ENCODE measurements around the gene WNK3.

WNK3 gene

GRCh38 chrX:54292755-54293154 is 65.1 kb downstream of the WNK3 start:
- H3K4me3 Mint-ChIP-seq: no peak overlapping the region
- H3K27ac Mint-ChIP-seq: no peak overlapping the region
- no peaks in the 10 kb centered on the region for H3K36me3 Mint-ChIP-seq (ENCODE audit: low read depth)
- no peaks in the 10 kb centered on the region for H3K27me3 Mint-ChIP-seq
- no peaks in the 10 kb centered on the region for H3K9me3 Mint-ChIP-seq
- no peaks in the 10 kb centered on the region for H3K4me1 Mint-ChIP-seq (ENCODE audit: low read depth)
- intact Hi-C loops (cut with micrococcal nuclease): no loop called here

GRCh38 chrX:54291758-54292157 is 66.1 kb downstream of the WNK3 start:
- intact Hi-C loops (cut with micrococcal nuclease): no loop called here
- no peak overlapping the region for H3K4me3 Mint-ChIP-seq
- H3K36me3 Mint-ChIP-seq (ENCODE audit: low read depth): no peaks in the 10 kb centered on the region
- H3K27ac Mint-ChIP-seq: no peak overlapping the region
- no peaks in the 10 kb centered on the region for H3K4me1 Mint-ChIP-seq (ENCODE audit: low read depth)
- H3K27me3 Mint-ChIP-seq: no peaks in the 10 kb centered on the region
- H3K9me3 Mint-ChIP-seq: no peaks in the 10 kb centered on the region

GRCh38 chrX:54288968-54289367 is 68.9 kb downstream of the WNK3 start:
- Mint-ChIP-seq H3K27ac (no peak overlapping the region), H3K4me1 (ENCODE audit: low read depth) (no peaks in the 10 kb centered on the region), H3K36me3 (ENCODE audit: low read depth) (no peaks in the 10 kb centered on the region), H3K4me3 (no peak overlapping the region), H3K9me3 (no peaks in the 10 kb centered on the region), H3K27me3 (no peaks in the 10 kb centered on the region)
- intact Hi-C loops (cut with micrococcal nuclease): no loop called here

- Mint-ChIP-seq H3K27me3 (no peaks in the 10 kb centered on the region), H3K4me1 (ENCODE audit: low read depth) (no peaks in the 10 kb centered on the region), H3K36me3 (ENCODE audit: low read depth) (no peaks in the 10 kb centered on the region), H3K4me3 (no peak overlapping the region), H3K9me3 (no peaks in the 10 kb centered on the region), H3K27ac (no peak overlapping the region)
- intact Hi-C loops (cut with micrococcal nuclease): no loop called here
Observed at GRCh38 chrX:54288277-54288676, 69.6 kb downstream of the WNK3 start.

GRCh38 chrX:54281676-54282075 is 76.2 kb downstream of the WNK3 start:
- intact Hi-C loops (cut with micrococcal nuclease): no loop called here
- Mint-ChIP-seq H3K4me3 (no peak overlapping the region), H3K27me3 (no peaks in the 10 kb centered on the region), H3K36me3 (ENCODE audit: low read depth) (no peaks in the 10 kb centered on the region), H3K27ac (no peak overlapping the region), H3K9me3 (no peaks in the 10 kb centered on the region), H3K4me1 (ENCODE audit: low read depth) (no peaks in the 10 kb centered on the region)

GRCh38 chrX:54280466-54280865 is 77.4 kb downstream of the WNK3 start:
- intact Hi-C loops (cut with micrococcal nuclease): no loop called here
- Mint-ChIP-seq H3K9me3 (no peaks in the 10 kb centered on the region), H3K27ac (no peak overlapping the region)

GRCh38 chrX:54271664-54272063 is 86.2 kb downstream of the WNK3 start:
- Mint-ChIP-seq H3K27me3 (peaks cover 1% of the 10 kb centered on the region), H3K36me3 (ENCODE audit: low read depth) (no peaks in the 10 kb centered on the region), H3K4me3 (no peak overlapping the region), H3K27ac (no peak overlapping the region), H3K4me1 (ENCODE audit: low read depth) (no peaks in the 10 kb centered on the region), H3K9me3 (no peaks in the 10 kb centered on the region)
- intact Hi-C loops (cut with micrococcal nuclease): no loop called here

More at GRCh38 chrX:54280466-54280865, 77.4 kb downstream of the WNK3 start:
- H3K27me3 Mint-ChIP-seq: no peaks in the 10 kb centered on the region
- H3K4me3 Mint-ChIP-seq: no peak overlapping the region
- no peaks in the 10 kb centered on the region for H3K4me1 Mint-ChIP-seq (ENCODE audit: low read depth)
- H3K36me3 Mint-ChIP-seq (ENCODE audit: low read depth): no peaks in the 10 kb centered on the region

GRCh38 chrX:54248309-54248708 is 109.5 kb downstream of the WNK3 start:
- intact Hi-C loops (cut with micrococcal nuclease): no loop called here
- no peak overlapping the region for H3K27ac Mint-ChIP-seq
- no peak overlapping the region for H3K4me3 Mint-ChIP-seq
- H3K36me3 Mint-ChIP-seq (ENCODE audit: low read depth): no peaks in the 10 kb centered on the region
- no peaks in the 10 kb centered on the region for H3K9me3 Mint-ChIP-seq
- H3K27me3 Mint-ChIP-seq: no peaks in the 10 kb centered on the region
- H3K4me1 Mint-ChIP-seq (ENCODE audit: low read depth): no peaks in the 10 kb centered on the region

- Mint-ChIP-seq H3K36me3 (ENCODE audit: low read depth) (no peaks in the 10 kb centered on the region), H3K27ac (no peak overlapping the region), H3K27me3 (no peaks in the 10 kb centered on the region), H3K4me1 (ENCODE audit: low read depth) (no peaks in the 10 kb centered on the region), H3K4me3 (no peak overlapping the region), H3K9me3 (no peaks in the 10 kb centered on the region)
- intact Hi-C loops (cut with micrococcal nuclease): no loop called here
Observed at GRCh38 chrX:54246866-54247265, 111.0 kb downstream of the WNK3 start.

- Mint-ChIP-seq H3K36me3 (ENCODE audit: low read depth) (no peaks in the 10 kb centered on the region), H3K27ac (no peak overlapping the region), H3K27me3 (no peaks in the 10 kb centered on the region), H3K9me3 (no peaks in the 10 kb centered on the region), H3K4me3 (no peak overlapping the region), H3K4me1 (ENCODE audit: low read depth) (no peaks in the 10 kb centered on the region)
- intact Hi-C loops (cut with micrococcal nuclease): no loop called here
Observed at GRCh38 chrX:54238588-54238987, 119.3 kb downstream of the WNK3 start.

GRCh38 chrX:54237014-54237413 is 120.8 kb downstream of the WNK3 start:
- no peak overlapping the region for H3K4me3 Mint-ChIP-seq
- H3K36me3 Mint-ChIP-seq (ENCODE audit: low read depth): no peaks in the 10 kb centered on the region
- H3K9me3 Mint-ChIP-seq: no peaks in the 10 kb centered on the region
- H3K27me3 Mint-ChIP-seq: no peaks in the 10 kb centered on the region
- no peak overlapping the region for H3K27ac Mint-ChIP-seq
- no peaks in the 10 kb centered on the region for H3K4me1 Mint-ChIP-seq (ENCODE audit: low read depth)
- intact Hi-C loops (cut with micrococcal nuclease): no loop called here

GRCh38 chrX:54230435-54231148 is 127.3 kb downstream of the WNK3 start:
- intact Hi-C loops (cut with micrococcal nuclease): no loop called here
- H3K36me3 Mint-ChIP-seq (ENCODE audit: low read depth): no peaks in the 10 kb centered on the region
- H3K27me3 Mint-ChIP-seq: no peaks in the 10 kb centered on the region
- no peaks in the 10 kb centered on the region for H3K9me3 Mint-ChIP-seq
- H3K4me1 Mint-ChIP-seq (ENCODE audit: low read depth): no peaks in the 10 kb centered on the region
- no peak overlapping the region for H3K4me3 Mint-ChIP-seq
- H3K27ac Mint-ChIP-seq: no peak overlapping the region

GRCh38 chrX:54223581-54223980 is 134.3 kb downstream of the WNK3 start:
- H3K4me3 Mint-ChIP-seq: no peak overlapping the region
- H3K4me1 Mint-ChIP-seq (ENCODE audit: low read depth): no peaks in the 10 kb centered on the region
- H3K27ac Mint-ChIP-seq: no peak overlapping the region
- no peaks in the 10 kb centered on the region for H3K27me3 Mint-ChIP-seq
- H3K9me3 Mint-ChIP-seq: no peaks in the 10 kb centered on the region
- intact Hi-C loops (cut with micrococcal nuclease): no loop called here
- H3K36me3 Mint-ChIP-seq (ENCODE audit: low read depth): no peaks in the 10 kb centered on the region

- Mint-ChIP-seq H3K36me3 (ENCODE audit: low read depth) (no peaks in the 10 kb centered on the region), H3K27me3 (no peaks in the 10 kb centered on the region), H3K4me1 (ENCODE audit: low read depth) (no peaks in the 10 kb centered on the region), H3K27ac (no peak overlapping the region), H3K4me3 (no peak overlapping the region), H3K9me3 (no peaks in the 10 kb centered on the region)
- intact Hi-C loops (cut with micrococcal nuclease): no loop called here
Observed at GRCh38 chrX:54213603-54214002, 144.2 kb downstream of the WNK3 start.

GRCh38 chrX:54208531-54208930 is 149.3 kb downstream of the WNK3 start:
- H3K9me3 Mint-ChIP-seq: no peaks in the 10 kb centered on the region
- H3K4me3 Mint-ChIP-seq: no peak overlapping the region
- H3K36me3 Mint-ChIP-seq (ENCODE audit: low read depth): no peaks in the 10 kb centered on the region
- intact Hi-C loops (cut with micrococcal nuclease): no loop called here
- no peaks in the 10 kb centered on the region for H3K4me1 Mint-ChIP-seq (ENCODE audit: low read depth)
- no peak overlapping the region for H3K27ac Mint-ChIP-seq
- no peaks in the 10 kb centered on the region for H3K27me3 Mint-ChIP-seq
